K562 (cell line): ENCODE data around the gene NAV2. TPM values are rescaled to one million over a fixed set of nuclear protein-coding genes. Genes with fewer than 3 reads are reported as not detected.

Experiments
- ATAC-seq: fragments of 200-7000 bp; cut with Tn5 transposase; 3 replicates; pipeline ENCODE4 v1.9.1; 2020; ENCODE audit warnings: moderate library complexity
- BruUV-seq: library from RNA; stranded (reverse); fragments of 400-500 nt; replicated peaks from 2 replicates; lab custom pipeline; 2021; lab: Mats Ljungman, UMichigan
- CTCF ChIA-PET: fragments of 300-600 bp; formaldehyde crosslinking; extraction: SDS; loops from one replicate; lab custom pipeline; 2021; ENCODE audit warnings: low intra/inter-chr PET ratio; lab: Yijun Ruan, JAX
- POLR2A ChIA-PET: fragments of 300-600, 350-650 bp; sonication (Branson Sonifier 250); formaldehyde crosslinking; extraction: SDS; loops from one replicate; lab custom pipeline; 2021; ENCODE audit warnings: antibody characterized with exemption, inconsistent platforms; lab: Yijun Ruan, JAX
- DNase-seq, 4 experiments: peaks; one replicate each; pipeline versions ENCODE4 v3.0.0 to v3.0.0-alpha.2; 2011 to 2018; ENCODE audit warnings: low spot score in 3 of 4, mixed read lengths in 3 of 4; ENCODE audit errors: extremely low read depth in 1 of 4
- FAIRE-seq: peaks from 2 replicates; lab custom pipeline; 2011; peaks lifted over from hg19 to GRCh38; lab: Jason Lieb, UNC
- H2AFZ ChIP-seq: 2 replicates; pipeline ENCODE4 v1.6.0; 2011; ENCODE audit warnings: low read depth, low read length, control low read depth, inconsistent platforms
- H3K27ac ChIP-seq: fragments of 200-600 bp; 3 replicates; pipeline ENCODE4 v1.8.0; 2011; ENCODE audit warnings: low read depth, mild to moderate bottlenecking, control low read depth, inconsistent platforms, low read length, moderate library complexity, mixed read lengths; ENCODE audit errors: extremely low read depth
- H3K27me3 ChIP-seq, 2 experiments: fragments of 300-600 bp in 1 of 2; 2 replicates in 1 of 2; 3 replicates in 1 of 2; pipeline versions ENCODE4 v1.6.0 to v1.8.0; 2011; ENCODE audit warnings: inconsistent platforms in 2 of 2, low read length in 2 of 2, mild to moderate bottlenecking in 1 of 2, mixed read lengths in 1 of 2, moderate library complexity in 1 of 2; ENCODE audit not compliant: control insufficient read depth in 2 of 2, insufficient read depth in 2 of 2
- H3K36me3 ChIP-seq: fragments of 300-600 bp; 3 replicates; pipeline ENCODE4 v1.8.0; 2011; ENCODE audit warnings: mild to moderate bottlenecking, low read length, inconsistent platforms; ENCODE audit not compliant: control insufficient read depth, insufficient read depth
- H3K4me1 ChIP-seq, 2 experiments: fragments of 200-600 bp in 1 of 2; replicated peaks in 1 of 2; 2 replicates in 1 of 2; 3 replicates in 1 of 2; pipeline versions ENCODE4 v1.5.1 to v1.8.0; 2011; ENCODE audit warnings: inconsistent platforms in 2 of 2, low read length in 2 of 2, mild to moderate bottlenecking in 1 of 2, mixed read lengths in 1 of 2, moderate library complexity in 1 of 2; ENCODE audit not compliant: control insufficient read depth in 2 of 2, insufficient read depth in 2 of 2
- H3K4me2 ChIP-seq: 2 replicates; pipeline ENCODE4 v1.6.1; 2011; ENCODE audit warnings: low read length, control low read depth, inconsistent platforms, mixed read lengths; ENCODE audit not compliant: insufficient read depth
- H3K4me3 ChIP-seq: fragments of 200-600 bp; sonication (generic), shearing (Covaris generic); 2 replicates; pipeline ENCODE4 v1.5.1; 2016; ENCODE audit warnings: control low read depth, inconsistent platforms
- H3K79me2 ChIP-seq: fragments of 200-600 bp; 3 replicates; pipeline ENCODE4 v1.8.0; 2011; ENCODE audit warnings: low read length, inconsistent platforms; ENCODE audit not compliant: control insufficient read depth, insufficient read depth
- H3K9ac ChIP-seq, 2 experiments: 2 replicates each; pipeline versions ENCODE4 v1.6.0 to v1.6.1; 2011; ENCODE audit warnings: low read depth in 2 of 2, low read length in 2 of 2, control low read depth in 1 of 2, inconsistent platforms in 1 of 2, mild to moderate bottlenecking in 1 of 2, mixed read lengths in 1 of 2; ENCODE audit not compliant: insufficient read depth in 1 of 2
- H3K9me1 ChIP-seq: one replicate; pipeline ENCODE4 v1.6.0; 2011; ENCODE audit warnings: inconsistent platforms, mild to moderate bottlenecking, low read length, moderate library complexity; ENCODE audit not compliant: control insufficient read depth, insufficient read depth
- H3K9me3 ChIP-seq: replicated peaks from 2 replicates; pipeline ENCODE4 v1.5.1; 2011; ENCODE audit warnings: low read depth, low read length, inconsistent platforms; ENCODE audit not compliant: control insufficient read depth, insufficient read depth
- H4K20me1 ChIP-seq: replicated peaks from 2 replicates; pipeline ENCODE4 v1.6.1; 2011; ENCODE audit warnings: low read length, inconsistent platforms, mixed read lengths; ENCODE audit not compliant: control insufficient read depth, insufficient read depth
- BACH1 ChIP-seq: fragments of 200-800 bp; sonication (Bioruptor generic); IDR thresholded peaks from 2 replicates; pipeline ENCODE4 v1.6.1; 2016; ENCODE audit warnings: missing genetic modification characterization, missing compliant biosample characterization
- BRCA1 ChIP-seq, 2 experiments: fragments of 450-650 bp in 1 of 2; sonication (generic) in 1 of 2; formaldehyde crosslinking in 1 of 2; IDR thresholded peaks; 2 replicates each; pipeline versions ENCODE4 v1.5.0 to v1.6.1; 2017 to 2020; ENCODE audit warnings: mild to moderate bottlenecking in 1 of 2, missing genetic modification reagents in 1 of 2
- RAD21 ChIP-seq, 2 experiments: fragments of 250-450 bp in 1 of 2; fragments of 450-650 bp in 1 of 2; sonication (Bioruptor Pico) in 1 of 2; formaldehyde crosslinking in 1 of 2; IDR thresholded peaks in 1 of 2; conservative IDR thresholded peaks in 1 of 2; 2 replicates each; pipeline versions ENCODE4 v1.4.0 to v1.8.0; 2020 to 2022; ENCODE audit warnings: mild to moderate bottlenecking in 2 of 2, moderate library complexity in 1 of 2
- RUNX1 ChIP-seq: sonication (generic); IDR thresholded peaks from 2 replicates; pipeline ENCODE4 v1.6.1; 2016; ENCODE audit warnings: antibody characterized with exemption, low read depth
- SAP30 ChIP-seq: fragments of 200-600 bp; sonication (generic); IDR thresholded peaks from 2 replicates; pipeline ENCODE4 v1.6.1; 2012; ENCODE audit warnings: borderline replicate concordance, low read depth, mild to moderate bottlenecking, moderate library complexity, low read length, control low read depth, inconsistent platforms; ENCODE audit not compliant: insufficient read depth, poor library complexity, severe bottlenecking
- SIX5 ChIP-seq, 2 experiments: IDR thresholded peaks; 2 replicates each; pipeline ENCODE4 v1.6.1; 2011; ENCODE audit warnings: low read length in 2 of 2, borderline replicate concordance in 1 of 2, low read depth in 1 of 2, mild to moderate bottlenecking in 1 of 2, moderate library complexity in 1 of 2; ENCODE audit not compliant: insufficient read depth in 1 of 2
- SMARCE1 ChIP-seq: fragments of 450-650 bp; IDR thresholded peaks from 2 replicates; pipeline ENCODE4 v1.7.1; 2016; ENCODE audit warnings: mild to moderate bottlenecking
- SRSF7 ChIP-seq: fragments of 200-400 bp; formaldehyde crosslinking; optimal IDR thresholded peaks from 2 replicates; pipeline ENCODE3; 2017; ENCODE audit warnings: mild to moderate bottlenecking, low read depth, low read length
- TRIM28 ChIP-seq: fragments of 450-650 bp; IDR thresholded peaks from 2 replicates; pipeline ENCODE4 v1.6.1; 2017
- ZNF175 ChIP-seq: fragments of 200-800 bp; sonication (Bioruptor generic); IDR thresholded peaks from 2 replicates; pipeline ENCODE4 v1.6.1; 2016; ENCODE audit warnings: low read depth, mild to moderate bottlenecking, missing genetic modification characterization, missing compliant biosample characterization
- WGBS: fragments of 100-300 bp; shearing (Covaris generic); methylation state at CpG from one replicate; pipeline ENCODE4 v1.1.6; 2016; ENCODE audit warnings: low coverage, mixed read lengths; ENCODE audit not compliant: insufficient coverage; ENCODE audit errors: missing lambda C conversion rate; 5-methylcytosine and 5-hydroxymethylcytosine counted together
- in situ Hi-C: fragments of 300-500 bp; cut with MboI; formaldehyde crosslinking; loops from 4 replicates; pipeline ENCODE4 v1.15.0; 2018; ENCODE audit warnings: inconsistent platforms, mixed read lengths
- intact Hi-C: fragments of 100-400 bp; cut with micrococcal nuclease; formaldehyde crosslinking; loops from 2 replicates; pipeline ENCODE4 v1.14.2; 2022
- polyA plus RNA-seq, 8 experiments: library from polyadenylated mRNA; depleted of rRNA in 4 of 8; stranded (reverse) in 5 of 8; unstranded in 3 of 8; fragments of >200 nt; fragmentation: Nextera tagmentation in 2 of 8; fragmentation: Illumina TruSeq in 1 of 8; extraction: Ambion mirVana in 2 of 8; extraction: Trizol in 1 of 8; gene quantifications; 2 replicates each; pipeline versions ENCODE4 v1.2.1 to v1.2.3, GENCODE V29; 2011 to 2014; ENCODE audit warnings: inconsistent platforms in 1 of 8, missing spikeins in 1 of 8
- total RNA-seq, 7 experiments: library from RNA; depleted of rRNA in 6 of 7; stranded (reverse); fragments of >200 nt in 6 of 7; fragmentation: Illumina TruSeq in 2 of 7; extraction: Trizol in 2 of 7; gene quantifications; 2 replicates each; pipeline versions ENCODE4 v1.2.1 to v1.2.3, GENCODE V29; 2011 to 2021; ENCODE audit warnings: low replicate concordance in 1 of 7

The NAV2 gene
- total and polyA plus RNA-seq, 9 of the 15 experiments (the other 6 are each of a cell fraction or from before 2014, with no cell fraction given), result 0.03 to 0.35 (median 0.05) TPM

DNA sequence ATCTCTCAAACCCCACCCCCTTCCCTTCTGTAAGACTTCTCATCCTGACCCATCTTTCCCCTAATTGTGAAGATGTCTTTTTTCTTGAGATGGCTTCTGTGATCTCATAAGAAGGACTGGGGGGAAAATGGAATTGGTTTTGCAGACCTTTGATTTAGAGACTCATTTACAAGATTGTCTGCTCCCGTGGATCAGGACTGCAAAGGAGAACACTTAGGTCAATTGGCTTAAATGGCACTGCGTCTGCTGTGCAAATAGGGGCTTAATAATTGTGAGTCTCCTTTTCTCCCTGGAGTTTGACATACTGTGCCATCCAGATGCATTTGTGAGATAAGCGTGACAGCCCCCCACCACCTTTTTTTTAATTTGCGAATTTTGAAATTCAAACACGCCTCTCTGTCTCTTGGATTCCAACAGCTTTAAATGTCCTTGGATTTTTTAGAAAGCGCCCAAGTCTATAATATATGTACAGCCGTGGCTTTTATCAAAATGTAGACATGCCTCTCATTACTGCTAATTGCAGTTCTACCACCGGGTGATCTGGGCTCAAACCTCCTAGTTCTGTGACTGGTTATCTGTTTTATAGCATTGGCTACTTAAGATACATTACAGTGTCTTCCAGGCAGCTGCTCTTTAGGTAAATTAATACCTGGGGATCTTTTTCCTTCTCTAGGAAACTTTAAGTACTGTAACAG, 297.7 kb downstream of the NAV2 start:
- no peaks in the 10 kb centered on the region for H3K79me2 ChIP-seq
- TF ChIP-seq SRSF7 (no peak), TRIM28 (no peak), BRCA1 (IDR thresholded peaks at IDR 0.05) (no peak), BRCA1 (CRISPR knock-in tag; IDR thresholded peaks at IDR 0.05) (no peak)
- TF ChIP-seq, all 486 proteins: peak for 0
- H3K9me1 ChIP-seq, result no peaks in the 10 kb centered on the region
- H4K20me1 ChIP-seq, result no peaks in the 10 kb centered on the region
- no peak overlapping the region for H2AFZ ChIP-seq
- intact Hi-C loops (no loop called here), in situ Hi-C loops (no loop called here)
- ChIA-PET CTCF (no interaction called here), POLR2A (no interaction called here)
- DNase-seq (no peak), FAIRE-seq (no peak), ATAC-seq (no peak)
- H3K4me3 ChIP-seq, result no peak overlapping the region
- no TSS peak for BruUV-seq
- H3K36me3 ChIP-seq, result no peaks in the 10 kb centered on the region
- H3K4me1 ChIP-seq, result no peaks in the 10 kb centered on the region; a peak in 1 of 5 replicates
- H3K4me2 ChIP-seq, result no peak overlapping the region
- WGBS, result 28% methylated on average over 8 of the region's 8 CpGs
- no peak overlapping the region for H3K27ac ChIP-seq
- H3K9me3 ChIP-seq, result no peaks in the 10 kb centered on the region
- H3K27me3 ChIP-seq, result peaks cover 0 to 7% of the 10 kb centered on the region in 2 experiments; a peak in 3 of 5 replicates
- H3K9ac ChIP-seq, result no peak overlapping the region

GRCh38 chr11:20010851-20011225, 298.2 kb downstream of the NAV2 start:
- BruUV-seq, result no TSS peak
- ChIA-PET POLR2A (interaction anchor here (0.5 kb wide), 1 partner anchor 13 kb away, joined by 3 read pairs; no protein-coding TSS in a partner anchor), CTCF (no interaction called here)
- Histone ChIP-seq H3K36me3 (no peaks in the 10 kb centered on the region), H3K9me1 (no peaks in the 10 kb centered on the region), H3K9ac (no peak overlapping the region), H3K27ac (no peak overlapping the region), H3K4me2 (no peak overlapping the region), H3K4me1 (no peaks in the 10 kb centered on the region; a peak in 1 of 5 replicates), H2AFZ (no peak overlapping the region), H3K27me3 (peaks cover 0 to 7% of the 10 kb centered on the region in 2 experiments; a peak in 3 of 5 replicates), H3K79me2 (no peaks in the 10 kb centered on the region), H3K4me3 (no peak overlapping the region), H4K20me1 (no peaks in the 10 kb centered on the region), H3K9me3 (no peaks in the 10 kb centered on the region)
- no peak for FAIRE-seq
- no peak for TF ChIP-seq SIX5 (IDR thresholded peaks at IDR 0.05; ENCODE audit: borderline replicate concordance in 1 of 2, insufficient read depth in 1 of 2, low read depth in 1 of 2, low read length in 2 of 2)
- no peak for TF ChIP-seq RUNX1
- no peak for TF ChIP-seq BACH1
- TF ChIP-seq SAP30, result no peak
- no peak for TF ChIP-seq ZNF175 (CRISPR knock-in tag)
- TF ChIP-seq RAD21 (CRISPR knock-in tag; conservative IDR thresholded peaks at IDR 0.05 in 1 of 2, IDR thresholded peaks at IDR 0.05 in 1 of 2), result no peak
- no peak for TF ChIP-seq SMARCE1
- ATAC-seq, result no peak
- in situ Hi-C loops (no loop called here), intact Hi-C loops (no loop called here)
- 32% methylated on average over 3 of the region's 3 CpGs for WGBS
- DNase-seq, result no peak
